ENCODE results near the gene NCSTN.
A peak's percentile ranks its signal among the peaks of the same experiment; 100 is the strongest.

The NCSTN gene

DNA sequence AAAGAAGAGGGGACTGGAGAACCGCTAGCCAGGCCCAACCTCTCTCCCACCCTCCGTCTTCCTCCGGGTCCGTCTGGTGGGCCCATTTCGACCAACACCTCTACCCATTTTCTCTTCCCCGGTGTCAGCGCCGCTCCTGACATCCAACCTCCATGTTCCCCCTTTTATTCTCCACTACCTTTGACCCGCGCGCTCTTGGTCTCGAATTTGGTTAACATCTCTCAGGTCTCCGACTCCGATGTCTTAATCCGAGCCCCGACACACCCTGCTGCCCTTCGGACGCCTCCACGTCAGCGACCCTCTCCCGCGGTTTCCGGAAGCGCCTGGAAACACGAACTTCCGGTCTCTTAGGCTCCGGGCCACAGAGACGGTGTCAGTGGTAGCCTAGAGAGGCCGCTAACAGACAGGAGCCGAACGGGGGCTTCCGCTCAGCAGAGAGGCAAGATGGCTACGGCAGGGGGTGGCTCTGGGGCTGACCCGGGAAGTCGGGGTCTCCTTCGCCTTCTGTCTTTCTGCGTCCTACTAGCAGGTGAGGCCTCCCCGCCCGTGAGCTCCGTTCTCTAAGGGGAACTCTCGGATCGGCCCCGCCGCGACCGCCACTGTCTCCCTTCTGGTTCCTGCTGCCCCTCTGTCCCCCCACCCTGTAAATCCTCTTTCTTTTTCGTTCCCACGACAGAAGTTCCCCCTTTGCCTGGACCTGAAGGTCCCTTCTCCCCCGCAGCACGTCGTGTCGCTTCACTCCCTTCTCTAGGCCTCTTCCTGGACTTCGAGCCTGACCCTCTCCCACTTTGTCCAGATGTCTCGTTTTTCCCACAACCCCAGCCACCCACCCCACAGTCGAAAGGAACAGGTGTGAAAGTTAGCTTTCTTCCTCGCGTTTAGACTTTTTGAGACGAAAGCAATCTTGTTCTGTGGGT, at the start of gene NCSTN, which contains the start of gene COPA:
Gene NCSTN (plus strand): TSS at position 431 of the 917 bp plus-strand sequence. CDS start 14 bp downstream, at position 445.
Gene COPA (minus strand): TSS at position 298 of the 917 bp plus-strand sequence. CDS start 80 bp downstream, at position 218.
- peak; percentile 91 to 97 for DNase-seq

DNA sequence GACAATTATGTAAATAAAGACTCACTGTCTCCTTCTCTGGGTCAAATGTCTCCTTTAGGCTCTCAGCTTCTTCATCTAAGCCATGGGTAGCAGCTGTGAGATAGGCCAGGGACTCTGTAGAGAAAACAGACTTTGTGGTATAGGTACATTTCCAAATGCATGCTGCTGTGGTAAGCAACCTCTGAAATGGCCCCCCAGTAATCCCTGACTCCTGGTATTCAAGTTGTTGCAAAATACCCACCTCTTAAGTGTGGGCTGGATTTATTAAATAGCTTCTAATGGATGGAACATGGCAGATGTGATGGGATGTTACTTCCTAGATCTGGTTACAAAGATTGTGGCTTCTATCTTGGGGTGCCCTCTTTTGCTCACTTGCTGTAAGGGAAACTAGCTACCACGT, 47.1 kb upstream of the NCSTN start:
- DNase-seq, result no peak

DNA sequence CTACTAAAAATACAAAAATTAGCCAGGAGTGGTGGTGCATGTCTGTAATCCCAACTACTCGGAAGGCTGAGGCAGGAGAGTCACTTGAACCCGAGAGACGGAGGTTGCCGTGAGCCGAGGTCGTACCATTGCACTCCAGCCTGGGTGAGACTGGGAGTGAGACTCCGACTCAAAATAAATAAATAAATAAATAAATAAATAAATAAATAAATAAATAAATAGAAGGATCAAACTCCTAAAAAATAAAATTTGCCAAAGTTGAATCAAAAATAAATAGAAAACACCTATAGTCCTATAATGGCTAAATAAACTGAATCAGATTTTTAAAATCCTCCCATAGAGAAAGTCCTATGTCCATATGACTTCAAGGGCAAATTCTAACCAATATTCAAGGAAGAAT, 43.0 kb upstream of the NCSTN start:
- no peak for DNase-seq

DNA sequence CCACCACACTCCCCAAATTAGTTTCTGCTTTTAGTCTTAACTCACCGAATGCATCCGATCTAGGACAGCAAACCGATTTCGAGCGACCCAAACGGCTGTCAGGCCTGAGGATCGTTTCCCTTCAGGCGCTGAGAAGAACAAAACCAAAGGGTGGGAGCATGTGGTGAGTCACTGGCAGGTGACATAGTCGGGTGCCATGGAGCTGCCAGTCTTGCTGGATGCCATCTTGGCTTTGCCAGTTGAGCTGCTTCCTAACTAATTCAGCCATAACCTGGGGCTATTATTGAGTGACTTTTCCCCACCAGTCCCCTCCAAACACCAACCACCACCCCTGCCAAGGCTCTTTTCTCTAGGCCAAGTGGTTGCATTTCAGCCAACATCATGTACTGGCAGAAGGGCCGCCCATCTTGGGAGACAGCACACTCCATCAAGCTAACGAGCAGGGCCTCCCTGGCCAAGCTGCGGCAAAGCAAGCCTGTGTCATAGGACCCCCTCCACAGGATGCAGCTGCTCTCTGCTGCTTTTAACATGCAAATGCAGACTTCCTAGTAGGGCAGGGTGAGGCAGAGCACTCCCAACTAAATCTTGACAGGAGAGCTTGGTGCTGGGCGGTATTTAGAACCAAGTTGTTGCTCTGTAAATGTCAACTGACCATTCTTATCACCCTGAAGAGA, 35.9 kb upstream of the NCSTN start:
- no peak for DNase-seq

DNA sequence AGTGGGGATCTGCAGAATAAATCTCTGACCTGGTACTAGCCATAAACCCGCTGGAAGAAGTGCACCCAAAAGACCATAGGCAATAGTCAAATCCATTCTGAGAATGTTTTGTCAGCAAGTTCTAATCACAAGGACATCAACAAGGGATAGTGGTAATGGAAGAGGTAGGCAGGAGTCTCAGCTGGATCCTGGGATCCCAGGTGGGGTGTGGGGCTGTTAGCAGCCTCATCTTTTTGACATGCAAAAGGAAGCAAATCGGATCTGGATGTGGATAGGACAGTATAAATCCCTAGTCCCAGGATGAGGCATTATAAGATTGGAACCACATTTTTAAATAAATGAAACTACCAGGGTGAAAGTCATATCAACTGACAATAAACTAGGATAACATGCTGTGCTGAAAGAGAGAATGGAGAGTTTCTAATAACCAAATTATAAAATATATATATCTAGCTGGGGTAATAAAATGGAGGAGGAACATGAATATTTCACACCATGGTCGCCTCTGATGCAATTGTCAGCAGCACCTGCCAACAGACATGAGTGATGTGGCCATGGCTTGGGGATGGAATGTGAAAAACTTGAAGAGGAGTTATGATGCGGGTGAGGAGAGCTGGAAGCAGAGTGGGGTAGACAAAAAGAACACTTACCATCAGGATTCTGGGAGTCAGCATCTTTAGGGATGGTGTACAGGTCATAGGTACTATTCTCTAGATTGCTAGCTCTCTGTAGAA, 34.6 kb upstream of the NCSTN start:
- DNase-seq, result no peak

DNA sequence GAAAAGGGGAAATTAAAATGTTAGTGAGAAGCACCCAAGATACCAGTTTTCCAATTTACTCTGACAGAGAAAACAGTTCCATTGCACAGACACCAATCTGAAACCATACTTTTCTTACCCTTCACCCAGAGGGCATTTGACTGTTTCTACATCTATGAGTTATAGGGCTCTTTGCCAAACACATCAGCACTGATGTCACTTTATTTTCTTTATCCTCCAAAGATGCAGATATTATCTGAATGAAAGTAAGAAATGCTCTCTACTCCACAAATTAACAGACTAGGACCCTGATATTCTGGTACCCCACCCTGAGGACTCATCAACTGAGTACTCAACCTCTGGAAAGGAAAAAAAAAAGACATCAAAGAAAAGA, 34.0 kb upstream of the NCSTN start:
- no peak for DNase-seq

DNA sequence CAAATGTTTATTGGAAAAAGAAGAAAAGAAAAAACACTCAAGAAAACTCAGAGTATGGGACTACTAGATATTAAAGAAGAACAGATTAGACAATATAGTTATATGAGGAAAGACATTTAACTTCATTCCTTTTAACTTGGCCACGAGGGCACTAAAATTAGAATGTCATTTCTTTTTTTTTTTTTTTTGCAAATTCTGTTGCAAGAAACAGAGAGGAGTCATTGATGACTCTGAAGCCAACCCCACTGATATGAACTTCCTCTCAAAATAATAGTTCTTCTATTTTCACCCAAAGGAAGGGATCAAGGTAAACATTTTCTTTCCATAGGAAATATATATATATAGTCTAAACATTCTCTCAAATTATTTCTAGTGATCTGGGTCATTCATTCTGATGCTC, 33.6 kb upstream of the NCSTN start:
- DNase-seq, result no peak

DNA sequence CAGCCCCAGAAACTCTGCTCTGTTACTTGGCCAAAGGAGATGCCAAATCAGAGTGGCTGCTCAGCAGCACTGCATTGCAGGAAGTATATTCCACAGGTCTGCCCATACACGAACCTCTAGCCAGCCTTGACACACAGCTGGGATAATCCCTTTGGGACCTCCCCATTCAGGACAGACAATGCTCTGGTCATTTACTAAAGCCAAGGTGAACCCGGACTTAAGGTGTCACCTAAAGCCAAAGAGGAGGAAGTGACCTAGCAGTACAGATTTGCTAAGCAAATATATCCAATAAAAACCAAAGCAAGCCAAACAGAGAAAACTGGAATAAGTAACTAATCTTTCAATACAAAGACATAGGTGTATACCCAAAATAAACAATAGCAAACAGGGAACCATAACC, 27.8 kb upstream of the NCSTN start:
- DNase-seq, result no peak

DNA sequence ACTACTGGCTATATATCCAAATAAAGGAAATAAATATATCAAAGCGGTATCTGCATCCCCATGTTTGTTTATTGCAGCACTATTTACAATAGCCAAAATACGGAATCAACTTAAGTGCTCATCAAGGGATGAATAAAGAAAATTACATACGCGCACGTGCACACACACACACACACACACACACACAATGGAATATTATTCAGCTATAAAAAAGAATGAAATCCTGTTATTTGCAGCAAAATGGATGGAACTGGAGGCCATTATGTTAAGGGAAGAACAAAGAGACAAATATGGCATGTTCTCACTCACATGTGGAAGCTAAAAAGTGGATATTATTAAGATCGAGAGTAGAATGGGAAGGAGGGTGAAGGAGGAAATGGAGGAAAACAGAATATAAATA, 20.4 kb upstream of the NCSTN start:
- no peak for DNase-seq

DNA sequence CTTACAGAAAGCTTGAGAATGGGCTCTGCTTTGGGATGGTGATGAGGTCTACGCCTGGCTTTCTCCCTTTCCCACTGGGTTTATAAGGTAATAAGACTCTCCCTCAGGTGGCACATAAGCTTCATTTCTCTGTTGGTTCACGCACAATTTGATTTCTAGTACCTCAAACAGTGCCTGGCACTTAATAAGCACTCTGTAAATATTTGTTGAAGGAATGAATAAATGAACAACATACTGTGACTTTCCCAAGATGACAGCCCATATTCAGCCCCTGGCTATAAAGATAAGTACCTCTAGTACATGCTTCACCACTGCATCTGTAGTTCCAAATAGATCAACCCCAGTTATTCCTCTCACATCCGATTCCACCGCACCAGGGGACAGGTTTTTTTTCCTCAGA, 17.9 kb upstream of the NCSTN start:
- peak; percentile 97 to 98 for DNase-seq

DNA sequence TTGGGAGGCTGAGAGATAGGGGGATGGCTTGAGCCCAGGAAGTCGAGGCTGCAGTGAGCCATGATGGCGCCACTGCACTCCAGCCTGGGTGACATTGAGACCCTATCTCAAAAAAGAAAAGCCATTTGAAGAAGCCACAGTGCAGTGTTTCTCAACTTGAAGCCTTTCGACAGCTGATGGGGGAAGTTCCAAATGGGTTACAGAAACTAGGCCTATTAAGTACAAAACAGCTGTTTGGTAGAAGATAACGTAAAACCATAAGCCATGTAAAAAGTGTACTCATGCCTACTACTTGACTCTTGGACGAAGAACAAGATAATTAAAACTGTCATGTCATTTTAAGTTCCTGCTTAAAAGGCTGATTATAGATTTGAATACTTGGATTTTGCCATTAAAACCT, 16.8 kb upstream of the NCSTN start:
- no peak for DNase-seq

DNA sequence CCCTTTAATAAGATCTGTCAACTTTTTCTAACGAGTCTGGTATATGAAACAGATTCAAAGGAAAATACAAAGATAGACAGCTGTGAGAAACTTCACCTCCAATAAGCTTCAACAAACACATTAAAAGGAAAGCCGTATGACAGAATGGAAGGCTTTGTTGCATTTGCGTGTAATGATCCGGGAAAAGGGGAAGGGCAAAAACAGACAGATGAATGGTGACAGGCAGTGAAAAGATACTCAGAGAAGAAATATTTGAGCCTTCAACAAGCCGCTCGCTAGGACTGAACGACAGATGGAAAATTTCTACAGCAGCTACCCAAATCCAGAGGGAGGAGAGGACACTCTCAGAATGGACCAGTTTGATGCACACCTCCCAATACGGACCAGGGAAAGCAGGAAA, 15.0 kb upstream of the NCSTN start:
- peak in 1 of 2 experiments; percentile 52 for DNase-seq

DNA sequence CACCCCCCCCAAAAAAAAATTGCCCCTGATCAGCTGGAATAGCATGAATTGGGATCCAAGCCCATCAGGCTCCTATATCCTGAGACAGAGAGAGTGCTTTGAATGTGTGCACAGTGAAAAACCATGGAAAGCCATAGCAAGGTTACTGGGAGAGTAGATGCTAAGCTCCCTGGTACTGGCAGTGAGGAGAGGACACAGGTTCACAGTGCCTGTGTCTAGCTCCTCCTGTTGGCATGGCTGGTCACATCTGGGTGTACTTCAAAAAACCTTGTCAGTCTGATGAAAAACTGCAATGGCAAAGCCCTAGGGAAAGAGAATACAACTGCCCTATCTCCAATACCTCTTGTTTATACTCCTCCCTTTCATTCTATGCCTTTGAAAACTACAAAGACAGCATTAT, 13.1 kb upstream of the NCSTN start:
- DNase-seq, result peak; percentile 32 to 48

DNA sequence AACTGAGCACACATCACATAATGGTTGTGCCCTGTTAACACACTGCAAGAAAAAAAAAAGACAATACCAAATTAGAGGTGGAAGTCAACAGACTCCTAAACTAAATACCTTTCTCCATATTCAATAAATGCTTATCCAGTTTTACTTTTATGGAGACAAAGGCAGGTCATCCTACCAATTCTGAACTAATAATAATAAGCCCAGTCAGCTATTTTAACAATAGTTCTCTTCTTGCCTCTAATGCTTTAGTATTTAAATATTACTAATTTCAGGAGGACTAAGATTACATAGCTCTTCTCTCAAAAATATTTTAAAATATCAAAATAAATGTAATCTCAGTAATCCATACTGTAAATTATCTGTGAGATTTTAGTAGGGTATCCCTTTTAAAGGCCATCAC, 10.7 kb upstream of the NCSTN start:
- DNase-seq, result no peak

DNA sequence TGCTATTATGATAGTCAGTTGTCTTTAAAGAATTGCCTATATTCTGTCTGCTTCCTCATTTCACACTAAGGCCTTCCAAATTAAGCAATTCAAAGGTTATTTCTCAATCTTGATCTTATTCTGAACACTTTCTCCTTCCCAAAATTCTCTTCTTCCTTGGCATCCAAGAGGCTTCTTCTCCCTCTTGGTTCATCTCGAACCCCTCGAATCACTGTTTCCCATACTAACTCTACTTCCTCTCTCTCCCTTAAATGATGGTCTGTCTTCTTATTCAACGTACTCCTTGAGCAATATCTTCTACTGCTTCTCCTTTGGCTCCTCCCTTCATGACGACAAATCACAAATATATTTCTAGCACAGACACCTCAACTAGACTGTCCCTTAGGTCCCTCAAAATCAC, 4.6 kb upstream of the NCSTN start:
- DNase-seq, result no peak

DNA sequence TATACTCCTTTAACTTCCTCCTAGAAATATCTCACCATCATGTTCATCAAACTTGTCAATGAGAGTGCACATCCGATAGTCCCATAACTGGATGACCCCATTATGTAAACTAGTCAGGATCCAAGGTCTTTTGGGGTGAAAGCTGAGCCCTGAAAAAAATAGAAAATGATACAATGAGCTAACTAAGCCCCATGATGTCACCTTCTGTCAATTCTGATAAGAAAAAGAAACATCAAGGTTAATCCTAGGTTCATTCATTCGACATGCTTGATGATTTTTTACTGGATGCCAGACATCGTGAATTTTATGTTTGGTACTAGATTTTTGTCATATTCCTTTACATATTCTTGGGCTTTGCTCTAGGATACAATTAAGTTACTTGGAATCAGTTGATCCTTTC, 3.0 kb upstream of the NCSTN start:
- no peak for DNase-seq

DNA sequence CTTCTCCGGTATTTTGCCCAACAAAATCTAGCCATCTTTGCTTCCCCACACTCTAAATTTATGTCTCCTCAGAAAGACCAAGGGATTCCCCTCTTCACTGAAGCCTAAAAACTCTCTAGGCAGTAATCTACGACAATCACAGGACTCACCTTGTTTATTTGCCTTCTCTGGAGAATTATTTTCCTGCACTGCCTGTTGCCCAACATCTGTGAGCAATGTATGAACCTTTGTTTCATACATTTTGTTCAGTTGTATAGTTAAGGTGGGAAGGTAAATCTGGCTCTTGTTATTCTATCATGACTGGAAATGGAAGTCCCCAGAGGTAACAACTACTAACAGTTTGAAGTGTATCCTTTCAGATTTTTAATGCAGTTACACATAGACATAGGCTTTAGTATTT, 2.3 kb upstream of the NCSTN start:
- no peak for DNase-seq

DNA sequence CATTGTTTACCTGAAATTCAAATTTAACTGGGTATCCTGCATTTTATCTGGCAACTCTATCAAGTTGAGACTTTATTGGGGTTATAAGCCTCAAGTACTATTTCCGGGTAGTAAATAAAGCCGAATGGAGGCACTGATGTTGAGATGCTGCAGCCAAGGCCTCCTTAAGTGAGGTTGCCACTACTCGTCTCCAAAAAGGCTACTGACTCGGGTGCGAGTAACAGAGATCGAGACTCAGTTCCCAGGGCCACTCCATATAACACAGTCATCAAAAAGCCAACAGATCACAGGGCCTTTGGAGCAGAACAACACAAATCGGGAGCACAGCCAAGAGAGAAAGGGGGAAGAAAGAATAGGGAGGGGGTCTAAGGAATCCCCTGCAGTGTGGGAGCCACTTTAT, 657 bp upstream of the NCSTN start:
- no peak for DNase-seq

DNA sequence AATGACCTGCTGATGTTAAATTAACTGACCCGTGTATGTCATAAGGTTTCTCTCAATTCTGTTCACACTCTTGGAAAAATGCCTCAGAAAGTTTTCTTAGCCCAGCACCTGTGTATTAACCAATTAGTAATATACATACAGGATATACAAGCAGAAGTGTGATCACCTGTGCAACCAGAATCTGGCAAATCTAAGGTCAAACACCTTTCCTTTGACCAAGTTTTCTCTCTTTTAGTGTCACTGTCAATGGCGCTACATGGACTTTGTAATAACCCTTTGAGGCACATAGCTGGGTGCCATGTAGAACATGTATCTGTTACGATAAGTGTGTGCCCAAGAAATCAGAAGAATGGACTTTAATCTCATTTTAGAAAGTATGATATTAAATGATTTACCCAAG, 1.1 kb downstream of the NCSTN start:
- DNase-seq, result no peak

DNA sequence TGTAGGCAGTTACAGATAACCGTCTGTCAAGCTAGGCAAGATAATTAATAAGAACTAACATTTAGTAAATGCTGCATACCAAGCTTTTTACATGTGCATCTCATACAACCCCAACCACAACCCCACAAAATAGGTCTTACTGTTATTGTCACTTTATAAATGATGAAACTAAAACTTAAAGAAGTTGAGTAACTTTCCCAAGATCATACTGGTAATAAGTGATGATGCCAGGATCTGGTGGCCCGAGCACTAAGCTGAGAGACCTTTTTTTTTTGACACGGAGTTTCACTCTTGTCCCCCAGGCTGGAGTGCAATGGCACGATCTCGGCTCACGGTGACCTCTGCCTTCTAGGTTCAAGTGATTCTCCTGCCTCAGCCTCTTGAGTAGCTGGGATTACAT, 1.8 kb downstream of the NCSTN start:
- DNase-seq, result no peak

DNA sequence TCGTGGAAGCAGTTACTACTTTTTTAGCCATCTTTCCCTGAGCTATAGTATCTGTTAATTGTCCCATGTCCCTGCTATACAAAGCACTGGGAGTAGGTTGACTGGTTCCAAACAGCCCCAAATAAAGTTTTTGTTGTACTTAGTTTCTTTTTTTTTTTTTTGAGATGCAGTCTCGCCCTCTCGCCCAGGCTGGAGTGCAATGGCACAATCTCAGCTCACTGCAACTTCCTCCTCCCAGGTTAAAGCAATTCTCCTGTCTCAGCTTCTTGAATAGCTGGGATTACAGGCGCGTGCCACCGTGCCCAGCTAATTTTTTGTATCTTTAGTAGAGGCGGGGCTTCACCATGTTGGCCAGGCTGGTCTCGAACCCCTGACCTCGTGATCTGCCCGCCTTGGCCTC, 3.3 kb downstream of the NCSTN start:
- DNase-seq, result no peak

DNA sequence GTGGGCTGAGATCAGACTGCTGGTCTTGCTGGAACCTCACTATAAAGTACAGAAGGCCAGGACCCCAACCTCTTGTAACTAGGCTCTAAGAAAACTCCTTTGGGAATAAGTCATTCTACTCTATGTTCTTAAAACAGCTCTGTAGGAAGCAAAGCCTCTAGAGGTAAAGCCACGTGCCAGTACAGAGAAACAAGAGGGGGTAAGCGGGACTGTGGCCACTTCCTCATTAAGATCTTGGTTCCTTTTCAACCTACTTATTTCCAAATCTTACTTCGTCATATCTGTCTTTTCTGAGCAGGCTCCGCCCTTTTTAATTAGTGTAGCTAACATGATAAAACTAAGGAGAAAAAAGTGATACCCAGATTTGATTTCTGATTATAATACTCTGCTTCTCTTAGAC, 3.8 kb downstream of the NCSTN start:
- no peak for DNase-seq

DNA sequence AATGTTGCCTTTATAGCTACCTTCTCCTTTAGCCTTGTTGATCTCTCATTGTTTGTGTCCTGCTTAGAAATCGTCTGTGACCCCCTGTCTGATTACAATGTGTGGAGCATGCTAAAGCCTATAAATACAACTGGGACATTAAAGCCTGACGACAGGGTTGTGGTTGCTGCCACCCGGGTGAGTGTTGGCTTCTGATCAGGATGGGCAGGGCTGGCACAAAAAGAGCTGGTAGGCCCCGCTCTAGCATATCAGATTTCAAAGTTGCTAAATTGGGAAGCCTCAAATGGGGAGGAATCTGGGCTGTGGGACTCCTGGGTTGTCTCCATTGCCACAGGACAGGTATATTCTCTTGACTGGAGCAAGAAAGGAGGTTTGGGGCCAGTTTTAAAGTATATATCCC, 8.4 kb downstream of the NCSTN start:
- DNase-seq, result no peak

DNA sequence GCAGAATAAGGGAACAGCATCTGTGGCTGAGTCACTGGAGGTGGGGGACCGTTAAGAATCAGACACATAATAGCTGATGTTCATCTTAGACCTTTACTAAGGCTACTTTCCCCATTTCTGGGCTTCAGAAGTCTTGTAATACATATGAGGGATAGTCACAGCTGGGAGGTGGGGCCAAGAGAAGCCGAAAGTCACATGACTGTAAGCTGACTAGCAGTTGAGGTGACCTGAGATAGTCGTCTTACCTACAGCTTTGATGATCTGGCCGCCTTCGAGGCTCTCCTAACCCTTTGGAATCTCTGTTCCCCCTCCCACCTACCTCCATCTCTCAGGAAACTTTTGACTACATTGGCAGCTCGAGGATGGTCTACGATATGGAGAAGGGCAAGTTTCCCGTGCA, 9.4 kb downstream of the NCSTN start:
- no peak for DNase-seq
